Ascending aorta (tissue), 2 donors: ENCODE results near the gene REPIN1. TPM values are rescaled to one million over a fixed set of nuclear protein-coding genes. Genes with fewer than 3 reads are reported as not detected.

ENCODE experiments used
- DNase-seq, 2 donors: peaks; one replicate each; pipeline ENCODE4 v3.0.0-alpha.2; 2019; ENCODE audit warnings: low spot score in 2 of 2
- H3K27ac ChIP-seq, 2 donors: fragments of 200-600 bp; sonication (generic); one replicate each; pipeline ENCODE4 v1.5.1; 2016 to 2017; ENCODE audit warnings: mild to moderate bottlenecking in 1 of 2
- H3K27me3 ChIP-seq: fragments of 200-600 bp; sonication (generic); one replicate; pipeline ENCODE4 v1.5.1; 2017
- H3K36me3 ChIP-seq, 2 donors: fragments of 200-600 bp; sonication (generic); one replicate each; pipeline ENCODE4 v1.5.1; 2016
- H3K4me1 ChIP-seq, 2 donors: fragments of 200-600 bp; sonication (generic); one replicate each; pipeline ENCODE4 v1.5.1; 2016 to 2017; ENCODE audit warnings: mild to moderate bottlenecking in 1 of 2
- H3K4me3 ChIP-seq, 2 donors: fragments of 200-600 bp; sonication (generic); one replicate each; pipeline ENCODE4 v1.5.1; 2016 to 2017; ENCODE audit warnings: mild to moderate bottlenecking in 1 of 2
- H3K9me3 ChIP-seq, 2 donors: fragments of 200-600 bp; sonication (generic); one replicate each; pipeline ENCODE4 v1.5.1; 2016
- CTCF ChIP-seq, 3 experiments: fragments of 200-600 bp in 2 of 3; fragments of 450-650 bp in 1 of 3; sonication (generic) in 2 of 3; IDR thresholded peaks; one replicate each; pipeline ENCODE4 v1.5.1; 2016 to 2019; ENCODE audit warnings: antibody characterized with exemption in 3 of 3, mild to moderate bottlenecking in 1 of 3, moderate library complexity in 1 of 3
- intact Hi-C: fragments of 100-400 bp; cut with DNase I; formaldehyde crosslinking; loops from one replicate; pipeline ENCODE4 v1.15.1; 2023
- total RNA-seq: library from RNA; depleted of rRNA; stranded (reverse); fragments of >200 nt; gene quantifications from one replicate; pipeline ENCODE4 v1.1.0, GENCODE V29; 2016

REPIN1 gene
- total RNA-seq, 1 donor from 2014 or later, result 123 TPM

- Histone ChIP-seq H3K27ac (no peak overlapping the region), H3K4me1 (no peaks in the 10 kb centered on the region), H3K36me3 (peaks cover 0 to 2% of the 10 kb centered on the region in 2 donors), H3K9me3 (no peaks in the 10 kb centered on the region), H3K4me3 (no peak overlapping the region), H3K27me3 (no peaks in the 10 kb centered on the region)
- intact Hi-C loops, result loop anchor here (5.0 kb wide), 1 partner anchor 1906 kb away; no protein-coding TSS in a partner anchor
- no peak for TF ChIP-seq CTCF (IDR thresholded peaks at IDR 0.05)
- DNase-seq, result no peak
Observed at GRCh38 chr7:150413640-150414081, 45.0 kb downstream of the REPIN1 start.

GRCh38 chr7:150415161-150416153 lies 46.8 kb downstream of the REPIN1 start:
- intact Hi-C loops, result no loop called here

GRCh38 chr7:150417239-150417638 lies 48.6 kb downstream of the REPIN1 start:
- intact Hi-C loops, result no loop called here
- no peaks in the 10 kb centered on the region for H3K27me3 ChIP-seq
- no peaks in the 10 kb centered on the region for H3K36me3 ChIP-seq
- H3K4me1 ChIP-seq, result no peaks in the 10 kb centered on the region
- no peak for DNase-seq
- no peak overlapping the region for H3K27ac ChIP-seq
- TF ChIP-seq CTCF (IDR thresholded peaks at IDR 0.05), result no peak
- no peaks in the 10 kb centered on the region for H3K9me3 ChIP-seq
- no peak overlapping the region for H3K4me3 ChIP-seq

More at GRCh38 chr7:150415161-150416153, 46.8 kb downstream of the REPIN1 start:
- Histone ChIP-seq H3K36me3 (peaks cover 0 to 2% of the 10 kb centered on the region in 2 donors), H3K27me3 (no peaks in the 10 kb centered on the region), H3K4me1 (no peaks in the 10 kb centered on the region), H3K27ac (no peak overlapping the region), H3K4me3 (no peak overlapping the region), H3K9me3 (no peaks in the 10 kb centered on the region)
- no peak for DNase-seq
- TF ChIP-seq CTCF (IDR thresholded peaks at IDR 0.05), result no peak

- no peaks in the 10 kb centered on the region for H3K4me1 ChIP-seq
- intact Hi-C loops, result no loop called here
- no peak overlapping the region for H3K27ac ChIP-seq
- H3K27me3 ChIP-seq, result no peaks in the 10 kb centered on the region
- H3K9me3 ChIP-seq, result no peaks in the 10 kb centered on the region
- no peaks in the 10 kb centered on the region for H3K36me3 ChIP-seq
- H3K4me3 ChIP-seq, result no peak overlapping the region
- no peak for TF ChIP-seq CTCF (IDR thresholded peaks at IDR 0.05)
- DNase-seq, result no peak
Observed at GRCh38 chr7:150417863-150418262, 49.2 kb downstream of the REPIN1 start.

GRCh38 chr7:150420242-150420641 lies 51.6 kb downstream of the REPIN1 start:
- DNase-seq, result peak in 1 of 2 donors; percentile 11
- intact Hi-C loops, result loop anchor here (2.0 kb wide), 1 partner anchor 133 kb away; no protein-coding TSS in a partner anchor
- Histone ChIP-seq H3K4me1 (no peaks in the 10 kb centered on the region), H3K9me3 (no peaks in the 10 kb centered on the region), H3K36me3 (no peaks in the 10 kb centered on the region), H3K27me3 (no peaks in the 10 kb centered on the region), H3K4me3 (no peak overlapping the region), H3K27ac (no peak overlapping the region)
- no peak for TF ChIP-seq CTCF (IDR thresholded peaks at IDR 0.05)
